GM19452 (cell line): ENCODE measurements around the gene SCCPDH.
"Not testable (repeated sequence)": the region's sequence is repeated elsewhere in the genome, so short reads cannot be mapped to it uniquely, and the experiment has no call there.

Source experiments
- ATAC-seq: cut with Tn5 transposase; IDR thresholded peaks from one replicate; pipeline ENCODE4 v1.9.1; 2021; ENCODE audit not compliant: unreplicated experiment

Gene SCCPDH

DNA sequence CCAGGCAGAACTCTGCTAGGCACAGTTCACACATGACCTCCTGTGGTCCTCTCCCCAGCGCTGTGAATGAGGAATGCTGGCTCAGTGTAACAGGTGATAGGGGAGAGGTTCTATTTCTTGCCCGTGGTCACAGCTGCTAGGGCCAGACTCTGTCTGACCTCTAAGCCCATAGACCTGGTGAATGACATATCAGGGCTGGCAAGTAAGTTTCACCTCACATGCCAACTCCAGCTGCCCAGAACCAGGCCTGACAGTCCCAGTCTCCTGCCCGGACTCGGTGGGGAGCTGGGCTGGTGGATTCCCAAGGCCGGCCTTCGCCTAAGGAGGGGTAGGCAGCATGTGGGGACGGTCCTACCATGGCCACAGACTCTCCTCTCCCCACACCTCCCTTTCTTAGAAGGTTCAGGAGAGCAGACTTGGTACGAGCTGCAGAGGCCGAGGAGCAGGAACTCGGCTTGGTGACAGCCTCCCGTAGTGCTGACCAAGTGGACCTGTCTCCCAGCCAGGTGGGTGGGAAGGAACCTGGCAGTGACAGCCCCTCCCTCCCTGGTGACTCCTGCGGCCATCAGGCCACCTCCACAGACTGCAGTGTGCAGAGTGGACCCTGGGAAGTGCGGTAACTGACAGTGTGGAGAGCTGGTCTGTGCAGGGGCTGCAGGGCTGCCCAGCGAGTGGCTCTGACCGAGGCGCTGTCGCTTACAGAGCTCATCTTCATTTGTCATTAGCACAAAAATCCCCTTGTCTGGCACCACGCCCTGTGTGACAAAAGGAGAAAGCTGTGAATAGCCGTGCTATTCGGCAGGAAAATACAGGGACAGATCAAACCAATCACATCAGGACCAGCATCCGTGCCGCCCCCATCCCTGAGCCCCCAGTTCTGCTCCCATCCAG is 74.6 kb downstream of the SCCPDH start:
- no peak for ATAC-seq

DNA sequence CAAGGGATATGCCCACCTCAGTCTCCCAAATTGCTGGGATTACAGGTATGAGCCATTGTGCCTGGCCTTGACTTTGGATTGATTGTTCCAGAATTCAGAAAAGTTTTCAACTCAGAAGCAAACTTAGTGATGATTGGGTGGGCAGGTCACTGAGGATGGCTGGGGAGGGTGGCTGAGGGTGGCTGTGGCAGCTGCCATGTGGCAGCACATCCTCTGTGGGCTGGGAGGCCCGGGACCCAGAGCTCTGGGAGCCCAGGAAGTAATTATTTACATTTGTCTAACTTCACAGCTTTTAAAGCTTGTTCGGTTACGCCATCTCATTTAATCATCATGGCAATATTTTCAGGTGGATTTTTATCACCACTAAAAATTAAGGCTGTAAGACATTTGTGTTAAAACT is 76.1 kb downstream of the SCCPDH start:
- ATAC-seq: no peak

DNA sequence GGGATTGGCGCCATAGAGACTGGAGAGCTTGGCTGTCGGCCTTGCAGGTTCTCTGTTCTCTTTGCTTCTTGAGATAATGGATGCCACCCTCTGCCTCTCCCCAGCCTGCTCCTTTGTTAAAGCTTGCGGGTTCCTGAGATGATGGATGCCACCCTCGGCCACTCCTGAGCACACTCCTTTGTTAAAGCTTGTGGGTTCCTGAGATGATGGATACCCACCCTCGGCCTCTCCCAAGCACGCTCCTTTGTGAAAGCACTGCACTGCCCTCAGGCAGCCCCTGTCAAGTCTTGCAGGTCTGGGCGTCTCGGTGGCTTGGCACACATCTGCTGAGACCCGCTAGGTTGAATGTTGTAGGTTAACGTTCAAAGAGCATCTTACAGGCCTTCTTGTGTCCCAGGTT is 76.5 kb downstream of the SCCPDH start:
- ATAC-seq: no peak

DNA sequence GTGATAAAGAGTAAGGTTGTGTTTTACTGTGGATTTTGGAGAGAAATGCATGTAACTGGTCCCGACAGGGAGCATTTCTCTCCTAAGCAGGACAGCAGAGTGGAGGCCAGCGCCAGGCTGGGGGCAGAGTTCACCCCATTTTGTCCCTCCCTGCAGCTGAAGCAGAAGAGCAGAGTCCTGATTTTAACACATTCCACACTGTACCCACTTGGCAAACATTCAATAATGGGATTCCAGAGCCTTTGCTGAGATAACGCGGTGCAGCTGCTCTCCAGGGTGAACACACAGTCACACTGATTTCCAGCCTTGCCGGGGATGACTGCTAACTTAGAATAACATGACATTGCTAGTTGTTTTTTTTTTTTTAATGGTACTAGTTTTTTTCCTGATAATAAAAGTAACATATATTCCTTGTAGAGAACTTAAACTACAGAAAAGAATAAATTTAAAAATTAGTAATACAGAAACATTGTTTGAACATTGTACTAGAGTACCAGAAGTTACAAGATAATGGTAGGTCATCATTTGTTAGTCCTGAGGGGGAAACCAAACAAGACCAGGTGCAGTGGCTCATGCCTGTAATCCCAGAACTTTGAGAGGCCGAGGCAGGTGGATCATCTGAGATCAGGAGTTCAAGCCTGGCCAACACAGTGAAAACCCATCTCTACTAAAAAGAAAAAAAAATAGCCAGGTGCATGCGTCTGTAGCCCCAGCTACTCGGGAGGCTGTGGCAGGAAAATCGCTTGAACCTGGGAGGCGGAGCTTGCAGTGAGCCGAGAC is 77.2 kb downstream of the SCCPDH start:
- ATAC-seq: no peak

DNA sequence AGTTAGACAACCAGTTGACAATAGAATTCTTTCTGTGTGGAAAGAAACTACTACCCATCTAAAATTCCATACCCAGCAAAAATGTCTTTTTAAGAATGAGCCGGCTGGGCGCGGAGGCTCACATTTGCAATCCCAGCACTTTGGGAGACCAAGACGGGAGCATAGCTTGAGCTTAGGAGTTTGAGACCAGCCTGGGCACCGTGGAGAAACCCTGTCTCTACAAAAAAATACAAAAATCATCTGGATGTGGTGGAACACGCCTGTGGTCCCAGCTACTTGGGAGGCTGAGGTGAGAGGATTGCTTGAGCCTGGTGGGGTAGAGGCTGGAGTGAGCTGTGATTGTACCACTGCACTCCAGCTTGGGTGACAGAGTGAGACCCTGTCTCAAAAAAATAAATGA is 79.2 kb downstream of the SCCPDH start:
- ATAC-seq: no peak

DNA sequence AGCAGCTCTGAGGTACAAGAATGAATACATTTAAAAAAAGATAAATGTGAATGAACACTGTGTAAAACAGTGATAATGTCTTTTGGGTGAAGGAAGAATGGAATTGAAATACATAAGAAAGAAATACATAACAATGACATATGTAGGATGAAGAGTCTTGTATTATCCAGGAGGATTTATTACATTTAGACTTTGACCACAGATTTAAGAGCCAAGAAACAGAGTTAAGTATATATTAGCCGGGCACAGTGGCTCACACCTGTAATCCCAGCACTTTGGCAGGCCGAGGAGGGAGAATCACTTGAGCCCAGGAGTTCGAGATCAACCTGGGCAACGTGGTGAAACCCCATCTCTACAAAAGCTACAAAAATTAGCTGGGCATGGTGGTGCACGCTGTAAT is 79.7 kb downstream of the SCCPDH start:
- no peak for ATAC-seq

DNA sequence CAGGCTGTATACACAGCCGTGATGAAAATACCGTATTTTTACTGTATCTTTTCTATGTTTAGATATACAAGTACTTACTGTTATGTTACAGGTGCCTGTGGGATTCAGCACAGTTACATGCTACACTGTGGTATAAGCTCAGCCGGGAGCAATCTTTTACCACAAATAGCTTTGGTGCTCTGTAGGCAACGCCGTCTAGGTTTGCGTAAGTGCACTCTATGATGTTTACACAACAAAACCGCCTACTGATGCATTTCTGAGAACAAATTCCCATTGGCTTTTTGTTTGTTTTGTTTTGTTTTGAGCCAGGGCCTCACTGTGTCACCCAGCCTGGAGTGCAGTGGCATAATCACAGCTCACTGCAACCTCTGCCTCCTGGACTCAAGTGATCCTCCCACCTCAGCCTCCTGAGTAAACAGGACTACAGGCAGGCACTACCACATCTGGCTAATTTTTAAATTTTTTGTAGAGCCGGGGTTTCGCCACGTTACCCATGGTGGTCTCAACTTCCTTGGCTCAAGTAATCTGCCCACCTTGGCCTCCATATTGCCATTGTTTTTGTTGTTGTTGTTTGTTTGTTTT is 81.0 kb downstream of the SCCPDH start:
- ATAC-seq: no peak

DNA sequence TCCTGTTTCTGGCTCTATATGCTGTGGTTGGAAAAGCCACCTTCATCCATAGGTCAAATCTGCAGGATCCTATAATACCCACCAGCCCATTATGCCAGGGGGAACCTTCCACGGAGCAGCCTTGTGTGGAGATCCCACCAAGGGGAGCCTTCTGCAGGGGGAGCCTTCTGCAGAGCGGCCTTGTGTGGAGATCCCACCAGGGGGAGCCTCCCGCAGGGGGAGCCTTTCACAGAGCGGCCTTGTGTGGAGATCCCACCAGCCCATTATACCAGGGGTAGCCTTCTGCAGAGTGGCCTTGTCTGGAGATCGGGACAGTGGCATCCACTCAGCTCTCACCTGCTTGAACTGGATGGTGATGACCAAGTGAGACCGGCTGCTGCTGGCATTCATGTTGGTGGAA is 85.3 kb downstream of the SCCPDH start:
- ATAC-seq: no peak

DNA sequence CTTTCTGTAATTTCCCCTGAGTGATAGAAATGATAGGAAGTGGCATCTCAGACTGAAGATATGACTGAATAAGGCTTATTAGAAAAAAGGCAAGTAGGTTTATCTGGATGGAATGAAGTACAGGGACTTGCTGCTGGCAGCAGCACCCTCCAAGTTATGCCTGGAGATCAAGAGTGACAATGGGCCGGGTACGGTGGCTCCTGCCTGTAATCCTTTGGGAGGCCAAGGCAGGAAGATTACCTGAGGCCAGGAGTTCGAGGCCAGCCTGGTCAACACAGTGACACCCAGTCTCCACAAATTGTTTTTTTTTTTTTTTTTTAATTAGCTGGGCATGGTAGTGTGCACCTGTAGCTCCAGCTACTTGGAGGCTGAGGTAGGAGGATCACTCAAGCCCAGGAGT is 87.8 kb downstream of the SCCPDH start:
- no peak for ATAC-seq

DNA sequence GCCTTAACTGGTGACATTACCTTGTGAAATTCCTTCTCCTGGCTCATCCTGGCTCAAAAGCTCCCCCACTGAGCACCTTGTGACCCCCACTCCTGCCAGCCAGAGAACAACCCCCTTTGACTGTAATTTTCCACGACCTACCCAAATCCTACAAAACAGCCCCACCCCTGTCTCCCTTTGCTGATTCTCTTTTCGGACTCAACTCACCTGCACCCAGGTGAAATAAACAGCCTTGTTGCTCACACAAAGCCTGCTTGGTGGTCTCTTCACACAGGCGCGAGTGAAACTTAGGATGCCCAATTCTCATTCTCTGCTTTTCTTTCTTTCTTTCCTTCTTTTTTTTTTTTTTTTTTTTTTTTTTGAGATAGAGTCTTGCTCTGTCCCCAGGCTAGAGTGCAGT is 89.1 kb downstream of the SCCPDH start:
- ATAC-seq: not testable (repeated sequence)

DNA sequence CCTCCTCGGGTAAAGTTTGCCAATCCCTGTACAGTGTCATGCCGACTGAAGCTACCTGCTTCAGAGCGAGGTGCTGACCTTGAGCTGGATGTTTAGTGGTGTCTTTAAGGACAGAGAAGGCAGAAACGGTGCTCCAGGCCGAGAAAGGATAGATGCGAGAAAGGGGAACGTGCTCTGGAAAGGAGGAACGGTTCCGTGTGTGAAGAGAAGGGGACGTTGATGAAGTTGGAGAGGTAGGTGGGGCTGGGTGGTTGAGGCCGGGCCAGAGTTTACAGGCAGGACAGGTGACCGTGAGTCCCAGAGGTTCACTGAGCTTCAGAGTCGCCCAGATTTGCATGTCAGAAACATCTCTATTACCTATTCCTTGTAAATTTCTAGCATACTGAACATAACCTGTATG is 90.7 kb downstream of the SCCPDH start:
- ATAC-seq: no peak

DNA sequence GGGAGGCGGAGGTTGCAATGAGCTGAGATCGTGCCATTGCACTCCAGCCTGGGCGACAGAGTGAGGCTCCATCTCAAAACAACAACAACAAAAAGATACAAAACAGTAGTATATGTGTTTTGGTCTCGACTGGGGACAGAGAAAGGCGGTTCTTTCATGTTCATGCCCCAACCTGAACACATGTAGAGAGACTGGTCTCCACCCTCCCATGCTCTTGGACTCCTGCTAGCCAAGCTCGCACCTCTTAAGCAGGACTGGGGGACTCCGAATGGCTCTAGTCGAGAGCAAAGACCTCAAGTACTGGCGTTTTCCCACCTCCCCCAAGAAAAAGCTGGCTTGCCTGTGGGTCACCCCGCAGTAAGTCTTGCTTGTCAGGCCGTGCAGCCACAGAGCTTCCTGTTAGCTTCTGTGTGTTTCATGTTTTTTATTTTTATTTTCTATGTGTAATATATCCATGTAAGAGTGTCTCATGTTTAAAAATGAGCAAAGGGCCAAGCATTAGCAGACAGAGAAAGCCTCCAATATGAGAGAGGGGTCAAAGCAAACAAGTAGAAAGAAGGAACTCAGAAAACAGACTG is 91.6 kb downstream of the SCCPDH start:
- ATAC-seq: no peak
